Gastroesophageal sphincter (tissue), 4 donors: ENCODE measurements around the gene THY1. TPM values are rescaled to one million over a fixed set of nuclear protein-coding genes. Genes with fewer than 3 reads are reported as not detected.
A peak's percentile ranks its signal among the peaks of the same experiment; 100 is the strongest.

Experiments
- ATAC-seq: fragments of 150-250 bp; one replicate; pipeline ENCODE4 v1.9.1; 2016; ENCODE audit warnings: mild to moderate bottlenecking, moderate library complexity
- H3K27ac ChIP-seq, 4 donors: fragments of 200-600 bp; sonication (generic) in 3 of 4; 1 replicate in 3 of 4; 2 replicates in 1 of 4; pipeline ENCODE4 v1.5.1; 2016 to 2019
- H3K27me3 ChIP-seq: fragments of 200-600 bp; sonication (generic); one replicate; pipeline ENCODE4 v1.5.1; 2019
- H3K36me3 ChIP-seq, 2 donors: fragments of 200-600 bp; sonication (generic); one replicate each; pipeline ENCODE4 v1.5.1; 2019; ENCODE audit warnings: control low read depth in 1 of 2
- H3K4me1 ChIP-seq, 3 donors: fragments of 200-600 bp; sonication (generic); 1 replicate in 2 of 3; 2 replicates in 1 of 3; pipeline ENCODE4 v1.5.1; 2016 to 2019; ENCODE audit warnings: control low read depth in 2 of 3
- H3K4me3 ChIP-seq, 2 donors: fragments of 200-600 bp; sonication (generic); one replicate each; pipeline ENCODE4 v1.5.1; 2019; ENCODE audit warnings: mild to moderate bottlenecking in 1 of 2, moderate library complexity in 1 of 2
- H3K9me3 ChIP-seq, 3 donors: fragments of 200-600 bp; sonication (generic); one replicate each; pipeline ENCODE4 v1.5.1; 2017 to 2019; ENCODE audit warnings: control low read depth in 2 of 3
- CTCF ChIP-seq, 4 experiments: fragments of 200-600 bp in 2 of 4; fragments of 450-650 bp in 2 of 4; sonication (generic) in 1 of 4; IDR thresholded peaks; one replicate each; pipeline ENCODE4 v1.5.1; 2017 to 2019; ENCODE audit warnings: antibody characterized with exemption in 4 of 4, mild to moderate bottlenecking in 2 of 4, moderate library complexity in 2 of 4
- EP300 ChIP-seq: sonication (generic); formaldehyde crosslinking; IDR thresholded peaks from one replicate; pipeline ENCODE4 v1.6.1; 2017; ENCODE audit warnings: antibody characterized with exemption, mild to moderate bottlenecking
- POLR2A ChIP-seq, 2 donors: fragments of 450-650 bp; IDR thresholded peaks; one replicate each; pipeline ENCODE4 v1.6.1; 2017; ENCODE audit warnings: antibody characterized with exemption in 2 of 2, mild to moderate bottlenecking in 2 of 2, moderate library complexity in 1 of 2
- POLR2AphosphoS5 ChIP-seq: sonication (generic); formaldehyde crosslinking; IDR thresholded peaks from one replicate; pipeline ENCODE4 v1.6.1; 2017; ENCODE audit warnings: antibody characterized with exemption
- WGBS, 2 donors: methylation state at CpG; one replicate each; pipeline ENCODE4 v1.1.5; 2018; ENCODE audit warnings: low coverage in 1 of 2; 5-methylcytosine and 5-hydroxymethylcytosine counted together
- total RNA-seq, 4 donors: library from RNA; depleted of rRNA; stranded (reverse); fragments of >200 nt; gene quantifications; one replicate each; pipeline ENCODE4 v1.1.0, GENCODE V29; 2016

The THY1 gene
- total RNA-seq, 4 donors from 2014 or later = 2.5 to 34.5 (median 16.8) TPM

GRCh38 chr11:119469506-119469905, 46.5 kb upstream of the THY1 start:
- H3K27me3 ChIP-seq = no peaks in the 10 kb centered on the region
- no peak for TF ChIP-seq POLR2AphosphoS5
- no peak for TF ChIP-seq POLR2A (IDR thresholded peaks at IDR 0.05)
- no peak for TF ChIP-seq CTCF (IDR thresholded peaks at IDR 0.05)
- TF ChIP-seq EP300 = no peak
- H3K27ac ChIP-seq = no peak overlapping the region
- peaks cover 0 to 11% (median 6%) of the 10 kb centered on the region in 3 donors for H3K4me1 ChIP-seq
- no peaks in the 10 kb centered on the region for H3K36me3 ChIP-seq
- no peak overlapping the region for H3K4me3 ChIP-seq
- ATAC-seq = no peak
- WGBS, 2 donors = 100% methylated on average over 2 of the region's 3 CpGs; no CpG with 5 or more reads in 1 of the 2 donors
- peaks cover 0 to 14% (median 0%) of the 10 kb centered on the region in 3 donors for H3K9me3 ChIP-seq

- Histone ChIP-seq H3K36me3 (no peaks in the 10 kb centered on the region), H3K4me1 (peaks cover 0 to 7% (median 6%) of the 10 kb centered on the region in 3 donors), H3K4me3 (no peak overlapping the region), H3K27ac (no peak overlapping the region), H3K9me3 (peaks cover 0 to 14% (median 0%) of the 10 kb centered on the region in 3 donors), H3K27me3 (no peaks in the 10 kb centered on the region)
- WGBS, 2 donors = no CpG with 5 or more reads among the region's 2 CpGs
- no peak for ATAC-seq
- TF ChIP-seq POLR2A (IDR thresholded peaks at IDR 0.05) = no peak
- TF ChIP-seq CTCF (IDR thresholded peaks at IDR 0.05) = no peak
- no peak for TF ChIP-seq POLR2AphosphoS5
- no peak for TF ChIP-seq EP300
Measured at GRCh38 chr11:119468511-119468910, 45.5 kb upstream of the THY1 start.

GRCh38 chr11:119461229-119461963, 38.4 kb upstream of the THY1 start:
- no peak for ATAC-seq
- WGBS, 2 donors = 30 to 49% methylated on average over 3 of the region's 4 CpGs

GRCh38 chr11:119460582-119460981, 37.6 kb upstream of the THY1 start:
- WGBS, 2 donors = 17 to 36% methylated on average over 4 of the region's 4 CpGs
- peaks cover 0 to 8% (median 0%) of the 10 kb centered on the region in 3 donors for H3K4me1 ChIP-seq
- no peaks in the 10 kb centered on the region for H3K27me3 ChIP-seq
- no peak overlapping the region for H3K4me3 ChIP-seq
- H3K9me3 ChIP-seq = no peaks in the 10 kb centered on the region
- peak; percentile 31 for ATAC-seq
- H3K36me3 ChIP-seq = no peaks in the 10 kb centered on the region
- peak overlapping the region in 1 of 4 donors; percentile 17 for H3K27ac ChIP-seq
- TF ChIP-seq POLR2A (IDR thresholded peaks at IDR 0.05) = no peak
- no peak for TF ChIP-seq POLR2AphosphoS5
- TF ChIP-seq CTCF (IDR thresholded peaks at IDR 0.05) = no peak
- TF ChIP-seq EP300 = no peak

More at GRCh38 chr11:119461229-119461963, 38.4 kb upstream of the THY1 start:
- peaks cover 0 to 4% (median 0%) of the 10 kb centered on the region in 3 donors for H3K9me3 ChIP-seq
- peak overlapping the region in 2 of 4 donors; percentile 14 to 19 for H3K27ac ChIP-seq
- H3K27me3 ChIP-seq = no peaks in the 10 kb centered on the region
- H3K4me3 ChIP-seq = no peak overlapping the region
- H3K4me1 ChIP-seq = peaks cover 0 to 8% (median 0%) of the 10 kb centered on the region in 3 donors
- no peak for TF ChIP-seq CTCF (IDR thresholded peaks at IDR 0.05)
- no peak for TF ChIP-seq POLR2AphosphoS5
- no peak for TF ChIP-seq EP300
- no peak for TF ChIP-seq POLR2A (IDR thresholded peaks at IDR 0.05)
- no peaks in the 10 kb centered on the region for H3K36me3 ChIP-seq

- ATAC-seq = no peak
- H3K4me1 ChIP-seq = peaks cover 0 to 8% (median 0%) of the 10 kb centered on the region in 3 donors
- no peaks in the 10 kb centered on the region for H3K27me3 ChIP-seq
- no peaks in the 10 kb centered on the region for H3K36me3 ChIP-seq
- WGBS, 2 donors = 73 to 84% methylated on average over 8 to 11 of the region's 11 CpGs
- H3K27ac ChIP-seq = peak overlapping the region in 1 of 4 donors; percentile 17
- no peak for TF ChIP-seq POLR2A (IDR thresholded peaks at IDR 0.05)
- no peak for TF ChIP-seq EP300
- TF ChIP-seq CTCF (IDR thresholded peaks at IDR 0.05) = no peak
- no peak for TF ChIP-seq POLR2AphosphoS5
- no peaks in the 10 kb centered on the region for H3K9me3 ChIP-seq
- H3K4me3 ChIP-seq = no peak overlapping the region
Measured at GRCh38 chr11:119460097-119460496, 37.1 kb upstream of the THY1 start.
